AG04449 (cell line): ENCODE measurements around the gene BAG3.
A peak's percentile ranks its signal among the peaks of the same experiment; 100 is the strongest.

Experiments
- CTCF ChIA-PET: fragments of 350-600 bp; formaldehyde crosslinking; extraction: SDS; loops from one replicate; lab custom pipeline; 2021; ENCODE audit warnings: antibody characterized with exemption; lab: Yijun Ruan, JAX
- POLR2A ChIA-PET: fragments of 400-600, 350-600 bp; formaldehyde crosslinking; extraction: SDS; loops from one replicate; lab custom pipeline; 2020; ENCODE audit warnings: antibody characterized with exemption, inconsistent platforms; lab: Yijun Ruan, JAX
- DNase-seq: peaks from one replicate; pipeline ENCODE4 v3.0.0-alpha.2; 2010; ENCODE audit warnings: low read depth, low spot score
- H3K4me3 ChIP-seq: 2 replicates; pipeline ENCODE4 v1.5.1; 2011; ENCODE audit warnings: low read depth, mild to moderate bottlenecking, control low read depth, low read length
- TF ChIP-seq, protein P1 (sequence below): IDR thresholded peaks from one replicate; pipeline ENCODE4 v1.5.1; 2011; ENCODE audit warnings: mild to moderate bottlenecking, moderate library complexity, low read length, control low read depth, inconsistent platforms; ENCODE audit not compliant: insufficient read depth; ENCODE audit errors: missing control alignments

BAG3 gene

DNA sequence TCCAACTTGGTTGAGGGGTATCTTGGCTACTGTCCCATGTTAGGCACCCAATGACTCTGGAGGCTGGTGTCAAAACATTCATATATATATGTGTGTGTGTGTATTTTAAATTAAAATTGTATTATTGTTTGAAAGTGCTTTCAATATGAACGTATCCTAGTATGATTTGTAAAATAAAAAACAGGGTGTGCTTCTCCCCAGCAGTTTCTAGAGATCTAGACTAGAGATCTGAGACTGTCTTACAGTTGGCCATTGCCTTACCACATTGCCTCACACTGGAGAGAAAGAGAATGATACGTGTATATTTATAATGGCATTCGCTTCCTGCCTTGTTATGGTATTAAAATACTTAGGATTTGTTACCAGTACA lies 1.2 kb downstream of the BAG3 start:
- CTCF ChIA-PET, result interaction anchor here (0.7 to 3.3 kb wide), 6 partner anchors 12 to 207 kb away, joined by 3 to 13 read pairs (median 4); no protein-coding TSS in a partner anchor
- peak; percentile 23 for DNase-seq
- TF ChIP-seq, protein P1, sequence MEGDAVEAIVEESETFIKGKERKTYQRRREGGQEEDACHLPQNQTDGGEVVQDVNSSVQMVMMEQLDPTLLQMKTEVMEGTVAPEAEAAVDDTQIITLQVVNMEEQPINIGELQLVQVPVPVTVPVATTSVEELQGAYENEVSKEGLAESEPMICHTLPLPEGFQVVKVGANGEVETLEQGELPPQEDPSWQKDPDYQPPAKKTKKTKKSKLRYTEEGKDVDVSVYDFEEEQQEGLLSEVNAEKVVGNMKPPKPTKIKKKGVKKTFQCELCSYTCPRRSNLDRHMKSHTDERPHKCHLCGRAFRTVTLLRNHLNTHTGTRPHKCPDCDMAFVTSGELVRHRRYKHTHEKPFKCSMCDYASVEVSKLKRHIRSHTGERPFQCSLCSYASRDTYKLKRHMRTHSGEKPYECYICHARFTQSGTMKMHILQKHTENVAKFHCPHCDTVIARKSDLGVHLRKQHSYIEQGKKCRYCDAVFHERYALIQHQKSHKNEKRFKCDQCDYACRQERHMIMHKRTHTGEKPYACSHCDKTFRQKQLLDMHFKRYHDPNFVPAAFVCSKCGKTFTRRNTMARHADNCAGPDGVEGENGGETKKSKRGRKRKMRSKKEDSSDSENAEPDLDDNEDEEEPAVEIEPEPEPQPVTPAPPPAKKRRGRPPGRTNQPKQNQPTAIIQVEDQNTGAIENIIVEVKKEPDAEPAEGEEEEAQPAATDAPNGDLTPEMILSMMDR, result peak; percentile 26
- POLR2A ChIA-PET, result interaction anchor here (1.2 kb wide), 1 partner anchor 109 kb away, joined by 3 read pairs; the partner anchor contains the start of gene RGS10
- peak overlapping the region; percentile 93 for H3K4me3 ChIP-seq

DNA sequence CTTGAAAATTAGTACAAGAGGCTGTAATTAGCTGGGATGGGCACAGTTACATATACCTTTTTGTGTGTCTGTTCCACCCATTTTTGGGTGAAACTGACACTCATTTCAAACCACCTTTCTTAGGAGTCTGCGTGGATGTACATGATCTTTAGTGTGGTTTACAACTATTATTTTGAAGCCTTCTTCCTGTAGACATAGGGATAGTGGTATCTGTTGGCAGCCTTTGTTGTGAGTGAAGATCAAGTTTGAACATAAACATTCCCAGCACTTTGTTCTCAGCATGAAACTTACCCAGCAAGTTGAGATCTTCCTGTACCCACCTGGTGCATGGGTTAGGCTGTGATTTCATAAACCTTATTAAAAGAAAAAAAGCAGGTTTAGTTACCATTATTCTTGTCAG lies 2.0 kb downstream of the BAG3 start:
- ChIA-PET CTCF (interaction anchor here (0.7 to 3.3 kb wide), 9 partner anchors 11 to 206 kb away, joined by 3 to 13 read pairs (median 5); no protein-coding TSS in a partner anchor), POLR2A (interaction anchor here (1.1 to 1.2 kb wide), 2 partner anchors 110 to 207 kb away, joined by 3 to 4 read pairs; partner anchors contain the start of gene RGS10)
- H3K4me3 ChIP-seq, result peak overlapping the region; percentile 93
- TF ChIP-seq, protein P1, result no peak
- DNase-seq, result no peak

DNA sequence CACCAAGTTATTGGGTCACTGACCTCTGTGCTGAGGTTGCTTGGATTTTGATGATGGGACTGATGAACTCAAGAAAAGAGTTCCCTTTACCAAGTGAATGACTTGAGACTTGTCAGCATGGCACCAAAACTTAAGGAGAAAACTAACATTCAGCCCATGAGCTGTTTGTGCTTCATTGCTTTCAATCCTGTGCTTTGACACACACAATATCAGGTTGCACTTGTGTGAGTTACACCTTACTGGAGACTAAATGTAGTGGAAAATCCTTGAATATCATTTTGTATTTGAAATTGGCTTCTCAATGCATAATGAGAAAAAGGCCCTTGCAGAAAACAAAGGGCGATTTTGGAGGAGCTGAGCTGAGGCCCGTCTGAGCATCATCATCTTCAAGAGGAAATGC lies 2.7 kb downstream of the BAG3 start:
- no peak for DNase-seq
- TF ChIP-seq, protein P1, result no peak
- ChIA-PET CTCF (interaction anchor here (0.8 to 3.3 kb wide), 7 partner anchors 10 to 455 kb away, joined by 3 to 19 read pairs (median 11); no protein-coding TSS in a partner anchor), POLR2A (interaction anchor here (1.1 kb wide), 1 partner anchor 206 kb away, joined by 4 read pairs; no protein-coding TSS in a partner anchor)
- peak overlapping the region; percentile 93 for H3K4me3 ChIP-seq

DNA sequence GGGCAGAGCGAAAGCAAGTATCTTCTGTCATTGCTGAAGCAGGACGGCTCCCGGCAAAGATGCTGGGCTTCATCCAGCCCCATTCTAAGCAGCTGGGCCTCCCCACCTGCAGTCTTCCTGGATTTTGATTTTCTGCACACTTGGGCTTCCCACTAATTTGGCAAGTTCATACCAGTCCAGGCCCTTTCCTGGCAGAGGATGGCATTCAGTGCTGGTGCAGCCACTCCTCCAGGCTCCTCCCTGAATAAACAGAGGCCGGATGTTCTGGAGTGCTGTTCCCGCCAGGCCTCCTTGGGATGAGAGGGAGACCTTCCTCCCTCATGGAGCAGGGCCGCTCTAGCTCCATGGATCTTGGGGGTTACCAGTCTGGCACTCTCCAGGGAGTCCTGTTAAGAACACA lies 3.4 kb downstream of the BAG3 start:
- POLR2A ChIA-PET, result interaction anchor here (1.1 kb wide), 1 partner anchor 206 kb away, joined by 4 read pairs; no protein-coding TSS in a partner anchor
- DNase-seq, result no peak

DNA sequence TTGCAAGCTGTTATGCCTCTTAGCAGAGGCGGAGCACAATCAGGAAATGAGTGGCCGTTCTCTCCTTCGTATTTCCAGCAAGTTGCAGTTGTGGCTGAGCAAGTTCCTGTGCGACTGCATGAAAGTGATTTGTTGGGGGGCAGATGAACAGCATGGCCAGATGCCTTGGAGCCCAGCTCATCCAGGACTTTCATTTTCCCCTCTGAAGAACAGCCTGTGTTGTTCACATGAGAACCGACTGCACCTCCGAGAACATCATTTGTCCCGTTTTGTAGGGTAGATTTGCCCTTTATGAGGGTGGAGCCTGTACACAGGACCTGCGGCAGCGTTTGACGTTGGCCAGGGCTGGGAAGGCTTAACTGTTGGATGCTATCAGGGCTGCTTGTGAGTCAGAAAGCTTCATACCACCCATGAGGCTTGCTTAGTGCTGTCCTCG lies 4.4 kb downstream of the BAG3 start:
- ChIA-PET CTCF (interaction anchor here (0.8 to 3.3 kb wide), 4 partner anchors 11 to 204 kb away, joined by 3 to 19 read pairs (median 6); no protein-coding TSS in a partner anchor), POLR2A (no interaction called here)
- peak; percentile 33 for DNase-seq
- H3K4me3 ChIP-seq, result peak overlapping the region; percentile 36
- TF ChIP-seq, protein P1, result no peak

More for the DNA sequence above, 3.4 kb downstream of the BAG3 start:
- H3K4me3 ChIP-seq, result peak overlapping the region; percentile 4
- CTCF ChIA-PET, result interaction anchor here (0.8 to 3.3 kb wide), 6 partner anchors 10 to 455 kb away, joined by 3 to 19 read pairs (median 12); no protein-coding TSS in a partner anchor
- TF ChIP-seq, protein P1, result no peak

DNA sequence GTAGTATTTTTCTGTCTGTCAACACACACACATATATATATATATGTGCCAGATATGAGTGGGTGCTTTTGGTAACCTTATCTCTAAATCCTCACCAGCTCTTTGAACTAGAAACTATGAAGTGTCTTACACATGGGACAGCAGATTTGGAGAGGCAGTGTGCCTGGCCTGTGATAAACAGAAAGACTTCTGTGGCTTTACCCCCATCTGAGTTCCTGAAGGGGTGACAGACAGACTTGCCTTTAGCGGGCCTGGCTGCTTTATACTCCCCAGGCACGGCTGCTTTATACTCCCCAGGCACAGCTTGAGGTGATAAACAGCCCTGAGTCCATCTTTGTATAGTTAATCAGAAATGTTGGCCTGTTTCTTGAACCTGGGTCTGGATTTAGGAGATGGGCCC lies 5.6 kb downstream of the BAG3 start:
- H3K4me3 ChIP-seq, result no peak overlapping the region
- no peak for DNase-seq
- ChIA-PET CTCF (interaction anchor here (1.0 to 3.3 kb wide), 6 partner anchors 13 to 203 kb away, joined by 3 to 19 read pairs (median 4); no protein-coding TSS in a partner anchor), POLR2A (interaction anchor here (0.7 kb wide), 1 partner anchor 8 kb away, joined by 6 read pairs; no protein-coding TSS in a partner anchor)
- TF ChIP-seq, protein P1, result no peak
